ENCODE measurements around the gene SNRNP25.
A peak's percentile ranks its signal among the peaks of the same experiment; 100 is the strongest.

Gene SNRNP25

GRCh38 chr16:77273-77806 lies 23.7 kb downstream of the SNRNP25 start:
- H3K27ac ChIP-seq (ENCODE audit: low read depth, low read length): 0 out of 2 replicates have a peak overlapping the region, but pooled peaks have one; percentile 3
- H3K9me3 ChIP-seq (ENCODE audit: insufficient read depth, low read length): no peaks in the 10 kb centered on the region
- H3F3A ChIP-seq (ENCODE audit: insufficient read depth): no peaks in the 10 kb centered on the region
- H3K36me3 ChIP-seq (ENCODE audit: low read length): no peaks in the 10 kb centered on the region
- no peaks in the 10 kb centered on the region for H4K20me1 ChIP-seq (ENCODE audit: low read depth, low read length)
- TF ChIP-seq, protein P1, sequence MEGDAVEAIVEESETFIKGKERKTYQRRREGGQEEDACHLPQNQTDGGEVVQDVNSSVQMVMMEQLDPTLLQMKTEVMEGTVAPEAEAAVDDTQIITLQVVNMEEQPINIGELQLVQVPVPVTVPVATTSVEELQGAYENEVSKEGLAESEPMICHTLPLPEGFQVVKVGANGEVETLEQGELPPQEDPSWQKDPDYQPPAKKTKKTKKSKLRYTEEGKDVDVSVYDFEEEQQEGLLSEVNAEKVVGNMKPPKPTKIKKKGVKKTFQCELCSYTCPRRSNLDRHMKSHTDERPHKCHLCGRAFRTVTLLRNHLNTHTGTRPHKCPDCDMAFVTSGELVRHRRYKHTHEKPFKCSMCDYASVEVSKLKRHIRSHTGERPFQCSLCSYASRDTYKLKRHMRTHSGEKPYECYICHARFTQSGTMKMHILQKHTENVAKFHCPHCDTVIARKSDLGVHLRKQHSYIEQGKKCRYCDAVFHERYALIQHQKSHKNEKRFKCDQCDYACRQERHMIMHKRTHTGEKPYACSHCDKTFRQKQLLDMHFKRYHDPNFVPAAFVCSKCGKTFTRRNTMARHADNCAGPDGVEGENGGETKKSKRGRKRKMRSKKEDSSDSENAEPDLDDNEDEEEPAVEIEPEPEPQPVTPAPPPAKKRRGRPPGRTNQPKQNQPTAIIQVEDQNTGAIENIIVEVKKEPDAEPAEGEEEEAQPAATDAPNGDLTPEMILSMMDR (IDR thresholded peaks at IDR 0.05; ENCODE audit: insufficient read depth, low read length, poor library complexity, severe bottlenecking): no peak
- TF ChIP-seq EZH2phosphoT487 (conservative IDR thresholded peaks at IDR 0.05; ENCODE audit: low read length): no peak
- no peaks in the 10 kb centered on the region for H3K9me2 ChIP-seq (replicated peaks; ENCODE audit: insufficient read depth, low read length)
- peak overlapping the region; percentile 59 for H3K4me2 ChIP-seq (ENCODE audit: low read depth, low read length, poor library complexity, severe bottlenecking)
- peak overlapping the region; percentile 82 for H3K9ac ChIP-seq (ENCODE audit: low read length)
- no peaks in the 10 kb centered on the region for H3K27me3 ChIP-seq (ENCODE audit: low read length)
- no peaks in the 10 kb centered on the region for H3K79me2 ChIP-seq (ENCODE audit: insufficient read depth, low read length)
- peak overlapping the region; percentile 55 for H2AFZ ChIP-seq (ENCODE audit: low read depth, low read length, severe bottlenecking)
- H3K4me3 ChIP-seq (ENCODE audit: insufficient read depth, low read length, poor library complexity, severe bottlenecking): peak overlapping the region; percentile 66

GRCh38 chr16:77807-78443 lies 24.3 kb downstream of the SNRNP25 start, which contains the start of gene MPG:
Gene MPG (plus strand): TSS chr16:78225. CDS start chr16:78310, 85 bp downstream.
- TF ChIP-seq EZH2phosphoT487 (conservative IDR thresholded peaks at IDR 0.05; ENCODE audit: low read length): no peak
- TF ChIP-seq, protein P1 (IDR thresholded peaks at IDR 0.05; ENCODE audit: insufficient read depth, low read length, poor library complexity, severe bottlenecking): no peak
- Histone ChIP-seq H3K4me3 (ENCODE audit: insufficient read depth, low read length, poor library complexity, severe bottlenecking) (peak within 1 kb of the TSS; percentile 66), H3K9ac (ENCODE audit: low read length) (peak within 1 kb of the TSS; percentile 82), H3K36me3 (ENCODE audit: low read length) (no peaks in the 10 kb centered on the region), H2AFZ (ENCODE audit: low read depth, low read length, severe bottlenecking) (peak within 1 kb of the TSS; percentile 55), H3K4me2 (ENCODE audit: low read depth, low read length, poor library complexity, severe bottlenecking) (peak within 1 kb of the TSS; percentile 59), H3F3A (ENCODE audit: insufficient read depth) (no peaks in the 10 kb centered on the region), H4K20me1 (ENCODE audit: low read depth, low read length) (no peaks in the 10 kb centered on the region), H3K27me3 (ENCODE audit: low read length) (no peaks in the 10 kb centered on the region), H3K79me2 (ENCODE audit: insufficient read depth, low read length) (no peaks in the 10 kb centered on the region), H3K9me3 (ENCODE audit: insufficient read depth, low read length) (no peaks in the 10 kb centered on the region), H3K9me2 (replicated peaks; ENCODE audit: insufficient read depth, low read length) (no peaks in the 10 kb centered on the region), H3K27ac (ENCODE audit: low read depth, low read length) (peak within 1 kb of the TSS; percentile 55)

- H3K27ac ChIP-seq (ENCODE audit: low read depth, low read length): peak overlapping the region; percentile 55
- H3K27me3 ChIP-seq (ENCODE audit: low read length): no peaks in the 10 kb centered on the region
- H3K4me3 ChIP-seq (ENCODE audit: insufficient read depth, low read length, poor library complexity, severe bottlenecking): peak overlapping the region; percentile 66
- no peaks in the 10 kb centered on the region for H3K9me2 ChIP-seq (replicated peaks; ENCODE audit: insufficient read depth, low read length)
- no peaks in the 10 kb centered on the region for H3K9me3 ChIP-seq (ENCODE audit: insufficient read depth, low read length)
- TF ChIP-seq, protein P1 (IDR thresholded peaks at IDR 0.05; ENCODE audit: insufficient read depth, low read length, poor library complexity, severe bottlenecking): no peak
- no peak for TF ChIP-seq EZH2phosphoT487 (conservative IDR thresholded peaks at IDR 0.05; ENCODE audit: low read length)
- H3K79me2 ChIP-seq (ENCODE audit: insufficient read depth, low read length): no peaks in the 10 kb centered on the region
- peak overlapping the region; percentile 82 for H3K9ac ChIP-seq (ENCODE audit: low read length)
- H3K36me3 ChIP-seq (ENCODE audit: low read length): no peaks in the 10 kb centered on the region
- no peak overlapping the region for H2AFZ ChIP-seq (ENCODE audit: low read depth, low read length, severe bottlenecking)
- no peaks in the 10 kb centered on the region for H3F3A ChIP-seq (ENCODE audit: insufficient read depth)
- peak overlapping the region; percentile 59 for H3K4me2 ChIP-seq (ENCODE audit: low read depth, low read length, poor library complexity, severe bottlenecking)
- H4K20me1 ChIP-seq (ENCODE audit: low read depth, low read length): no peaks in the 10 kb centered on the region
Measured at GRCh38 chr16:78444-79150, 25.0 kb downstream of the SNRNP25 start.

All from SU-DHL-6 (cell line).